Glutamatergic neuron (in vitro differentiated cells): Measurements from ENCODE around the gene TTC27. TPM values are rescaled to one million over a fixed set of nuclear protein-coding genes. Genes with fewer than 3 reads are reported as not detected.

Experiments used
- DNase-seq: peaks from one replicate; pipeline ENCODE4 v3.0.0; 2022
- H3K27ac Mint-ChIP-seq: one replicate; pipeline ENCODE4 v1.8.0; 2020; ENCODE audit warnings: mild to moderate bottlenecking, mixed read lengths, inconsistent platforms; ENCODE audit not compliant: unreplicated experiment
- H3K27me3 Mint-ChIP-seq: one replicate; pipeline ENCODE4 v1.8.0; 2020; ENCODE audit warnings: mild to moderate bottlenecking, moderate library complexity, mixed read lengths, inconsistent platforms; ENCODE audit not compliant: unreplicated experiment
- H3K36me3 Mint-ChIP-seq: one replicate; pipeline ENCODE4 v1.8.0; 2020; ENCODE audit warnings: mild to moderate bottlenecking, mixed read lengths, inconsistent platforms; ENCODE audit not compliant: unreplicated experiment
- H3K4me1 Mint-ChIP-seq: one replicate; pipeline ENCODE4 v1.8.0; 2020; ENCODE audit warnings: mild to moderate bottlenecking, low read depth, mixed read lengths, inconsistent platforms; ENCODE audit not compliant: unreplicated experiment
- H3K4me3 Mint-ChIP-seq: one replicate; pipeline ENCODE4 v1.8.0; 2020; ENCODE audit warnings: mild to moderate bottlenecking, mixed read lengths, inconsistent platforms; ENCODE audit not compliant: unreplicated experiment
- H3K9me3 Mint-ChIP-seq: one replicate; pipeline ENCODE4 v1.8.0; 2020; ENCODE audit warnings: mild to moderate bottlenecking, moderate library complexity, mixed read lengths, inconsistent platforms; ENCODE audit not compliant: unreplicated experiment
- total RNA-seq: library from RNA; stranded (reverse); fragmentation: NEBNext Ultra II Directional; extraction: Animal tissue kit (Norgen Biotek cat#: 25700); gene quantifications from one replicate; pipeline ENCODE4 v1.2.1, GENCODE V29; 2021; ENCODE audit not compliant: unreplicated experiment
- TF ChIP-seq, protein P1 (sequence below): fragments of 200-600 bp; sonication (generic); IDR thresholded peaks from one replicate; pipeline ENCODE4 v1.5.0; 2021; ENCODE audit not compliant: partially characterized antibody, unreplicated experiment

TTC27 gene
- total RNA-seq, 1 donor from 2014 or later, result 8.3 TPM

GRCh38 chr2:32611771-32612170 lies 16.1 kb upstream of the TTC27 start:
- no peak overlapping the region for H3K4me3 Mint-ChIP-seq
- H3K4me1 Mint-ChIP-seq, result no peaks in the 10 kb centered on the region
- TF ChIP-seq, protein P1, sequence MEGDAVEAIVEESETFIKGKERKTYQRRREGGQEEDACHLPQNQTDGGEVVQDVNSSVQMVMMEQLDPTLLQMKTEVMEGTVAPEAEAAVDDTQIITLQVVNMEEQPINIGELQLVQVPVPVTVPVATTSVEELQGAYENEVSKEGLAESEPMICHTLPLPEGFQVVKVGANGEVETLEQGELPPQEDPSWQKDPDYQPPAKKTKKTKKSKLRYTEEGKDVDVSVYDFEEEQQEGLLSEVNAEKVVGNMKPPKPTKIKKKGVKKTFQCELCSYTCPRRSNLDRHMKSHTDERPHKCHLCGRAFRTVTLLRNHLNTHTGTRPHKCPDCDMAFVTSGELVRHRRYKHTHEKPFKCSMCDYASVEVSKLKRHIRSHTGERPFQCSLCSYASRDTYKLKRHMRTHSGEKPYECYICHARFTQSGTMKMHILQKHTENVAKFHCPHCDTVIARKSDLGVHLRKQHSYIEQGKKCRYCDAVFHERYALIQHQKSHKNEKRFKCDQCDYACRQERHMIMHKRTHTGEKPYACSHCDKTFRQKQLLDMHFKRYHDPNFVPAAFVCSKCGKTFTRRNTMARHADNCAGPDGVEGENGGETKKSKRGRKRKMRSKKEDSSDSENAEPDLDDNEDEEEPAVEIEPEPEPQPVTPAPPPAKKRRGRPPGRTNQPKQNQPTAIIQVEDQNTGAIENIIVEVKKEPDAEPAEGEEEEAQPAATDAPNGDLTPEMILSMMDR, result no peak
- H3K9me3 Mint-ChIP-seq, result no peaks in the 10 kb centered on the region
- H3K36me3 Mint-ChIP-seq, result no peaks in the 10 kb centered on the region
- no peak for DNase-seq
- H3K27me3 Mint-ChIP-seq, result peaks cover 3% of the 10 kb centered on the region
- H3K27ac Mint-ChIP-seq, result no peak overlapping the region

GRCh38 chr2:32614084-32614483 lies 13.8 kb upstream of the TTC27 start:
- no peaks in the 10 kb centered on the region for H3K36me3 Mint-ChIP-seq
- DNase-seq, result no peak
- H3K9me3 Mint-ChIP-seq, result no peaks in the 10 kb centered on the region
- H3K4me1 Mint-ChIP-seq, result no peaks in the 10 kb centered on the region
- H3K27me3 Mint-ChIP-seq, result peaks cover 3% of the 10 kb centered on the region
- H3K27ac Mint-ChIP-seq, result no peak overlapping the region
- TF ChIP-seq, protein P1, result no peak
- H3K4me3 Mint-ChIP-seq, result no peak overlapping the region

- Mint-ChIP-seq H3K36me3 (no peaks in the 10 kb centered on the region), H3K4me3 (no peak overlapping the region), H3K27me3 (peaks cover 4% of the 10 kb centered on the region), H3K4me1 (no peaks in the 10 kb centered on the region), H3K27ac (no peak overlapping the region), H3K9me3 (peaks cover 3% of the 10 kb centered on the region)
- TF ChIP-seq, protein P1, result no peak
- DNase-seq, result no peak
These were observed 10.2 kb upstream of the TTC27 start for GRCh38 chr2:32617599-32618189.

DNA sequence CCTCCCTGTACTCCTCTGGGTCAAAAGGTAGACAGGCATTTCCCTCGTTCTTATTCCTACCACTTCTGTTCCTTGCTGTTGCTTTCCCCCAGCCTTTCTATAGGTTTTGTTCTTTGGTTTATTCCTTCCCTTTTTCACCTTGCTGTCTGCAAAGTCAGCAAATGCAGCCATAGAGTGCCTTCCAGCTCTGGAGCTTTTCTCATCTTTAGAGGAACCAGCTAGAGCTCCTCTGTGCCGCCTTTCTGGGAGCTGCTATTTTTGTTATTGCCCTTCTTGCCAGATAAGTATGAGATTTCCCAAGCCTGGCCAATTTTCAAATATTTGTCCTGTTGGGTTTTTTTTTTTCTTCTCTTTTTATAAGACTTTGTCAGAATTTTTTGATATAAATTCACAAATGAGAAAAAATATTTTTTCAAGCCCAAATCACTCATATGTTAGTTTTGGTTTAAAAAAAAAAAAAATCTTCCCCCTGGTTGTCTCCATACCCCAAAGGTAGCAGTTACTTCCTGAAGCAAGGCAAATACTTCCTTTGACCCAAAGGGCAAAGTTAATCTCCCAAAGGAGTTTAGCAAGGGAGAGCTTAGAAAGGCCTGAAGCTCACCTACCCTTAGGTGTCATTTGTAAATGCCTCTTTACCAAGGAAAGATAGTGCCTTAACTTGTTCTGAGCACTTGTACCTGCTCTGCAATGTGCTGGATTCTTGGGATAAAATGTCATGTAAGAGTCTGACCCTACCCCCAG lies 5.1 kb upstream of the TTC27 start:
- no peak overlapping the region for H3K4me3 Mint-ChIP-seq
- peaks cover 3% of the 10 kb centered on the region for H3K9me3 Mint-ChIP-seq
- H3K36me3 Mint-ChIP-seq, result no peaks in the 10 kb centered on the region
- DNase-seq, result no peak
- H3K27ac Mint-ChIP-seq, result no peak overlapping the region
- TF ChIP-seq, protein P1, result no peak
- H3K4me1 Mint-ChIP-seq, result no peaks in the 10 kb centered on the region
- peaks cover 7% of the 10 kb centered on the region for H3K27me3 Mint-ChIP-seq

- no peaks in the 10 kb centered on the region for H3K36me3 Mint-ChIP-seq
- no peak overlapping the region for H3K4me3 Mint-ChIP-seq
- H3K27ac Mint-ChIP-seq, result no peak overlapping the region
- no peak for DNase-seq
- TF ChIP-seq, protein P1, result no peak
- H3K4me1 Mint-ChIP-seq, result no peaks in the 10 kb centered on the region
- H3K27me3 Mint-ChIP-seq, result peaks cover 7% of the 10 kb centered on the region
- H3K9me3 Mint-ChIP-seq, result peaks cover 3% of the 10 kb centered on the region
These were observed 4.5 kb upstream of the TTC27 start for GRCh38 chr2:32623311-32623706.
